HG02884 (cell line): ENCODE data around the gene CR1.
"Not testable (repeated sequence)": the region's sequence is repeated elsewhere in the genome, so short reads cannot be mapped to it uniquely, and the experiment has no call there.

Source experiments
- ATAC-seq: cut with Tn5 transposase; IDR thresholded peaks from one replicate; pipeline ENCODE4 v1.9.1; 2021; ENCODE audit warnings: mild to moderate bottlenecking, moderate library complexity; ENCODE audit not compliant: unreplicated experiment

CR1 gene

GRCh38 chr1:207495801-207496792 is at the start of gene CR1:
Gene CR1, plus strand, starts transcription at chr1:207496157. Its CDS starts 111 bp downstream, at chr1:207496268.
- peak; percentile 54 for ATAC-seq

DNA sequence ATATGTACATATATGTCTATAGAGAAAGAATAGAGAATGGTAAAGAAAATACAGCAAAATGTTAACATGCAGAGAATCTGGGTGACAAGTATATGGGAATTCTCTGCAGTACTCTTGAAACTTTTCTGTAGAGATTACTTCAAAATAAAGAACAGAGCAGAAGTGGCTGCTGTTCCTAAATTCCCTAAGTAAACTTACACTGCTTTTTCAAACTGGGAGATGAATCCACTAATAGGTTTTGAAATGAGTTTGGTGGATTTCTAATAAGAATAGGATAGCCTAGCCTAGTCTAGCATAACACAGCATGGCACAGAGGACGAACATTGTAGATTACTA is 42.3 kb upstream of the CR1 start:
- ATAC-seq: no peak

DNA sequence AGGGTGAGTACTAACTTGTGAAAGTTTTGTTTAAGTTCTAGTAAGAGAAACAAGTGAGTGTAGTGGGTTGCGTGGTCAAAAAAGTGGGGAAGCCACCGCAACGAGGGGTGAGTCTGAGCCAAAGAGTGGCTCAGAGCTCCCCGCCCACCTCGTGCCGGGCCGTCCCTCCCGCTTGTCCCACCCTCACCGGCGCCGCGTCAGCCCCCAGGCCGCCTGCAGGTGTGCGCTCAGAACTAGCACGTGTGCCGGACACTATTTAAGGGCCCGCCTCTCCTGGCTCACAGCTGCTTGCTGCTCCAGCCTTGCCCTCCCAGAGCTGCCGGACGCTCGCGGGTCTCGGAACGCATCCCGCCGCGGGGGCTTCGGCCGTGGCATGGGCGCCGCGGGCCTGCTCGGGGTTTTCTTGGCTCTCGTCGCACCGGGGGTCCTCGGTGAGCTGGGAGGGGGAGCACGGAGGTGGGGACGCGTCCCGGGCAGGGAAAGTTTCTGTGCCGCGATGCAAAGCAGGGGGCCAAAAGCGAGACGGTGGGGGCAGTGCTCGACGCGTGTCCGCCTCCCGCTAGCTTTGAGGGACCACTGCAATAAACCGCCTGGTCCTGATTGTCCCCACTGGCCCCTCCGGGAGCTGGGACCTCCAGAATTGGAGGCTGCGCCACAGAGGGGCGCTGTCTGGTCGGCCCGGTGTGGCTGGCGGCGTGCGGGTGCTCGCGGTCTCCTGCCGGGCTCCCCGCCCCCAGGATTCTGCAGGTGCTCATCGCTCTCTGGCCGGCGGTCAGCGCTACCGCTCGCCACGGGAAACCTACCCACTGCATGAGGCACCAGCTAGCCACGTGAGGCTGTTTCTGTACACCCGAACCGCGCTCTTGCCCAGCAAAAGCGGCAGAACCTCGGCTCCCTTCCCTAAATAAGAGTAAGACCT is 41.7 kb upstream of the CR1 start, which contains the start of gene CR2:
Gene CR2 (plus strand): TSS at position 283 of the 919 bp plus-strand sequence. CDS start 91 bp downstream, at position 374.
- peak; percentile 73 for ATAC-seq

GRCh38 chr1:207455183-207455754 is 40.7 kb upstream of the CR1 start:
- ATAC-seq: no peak

DNA sequence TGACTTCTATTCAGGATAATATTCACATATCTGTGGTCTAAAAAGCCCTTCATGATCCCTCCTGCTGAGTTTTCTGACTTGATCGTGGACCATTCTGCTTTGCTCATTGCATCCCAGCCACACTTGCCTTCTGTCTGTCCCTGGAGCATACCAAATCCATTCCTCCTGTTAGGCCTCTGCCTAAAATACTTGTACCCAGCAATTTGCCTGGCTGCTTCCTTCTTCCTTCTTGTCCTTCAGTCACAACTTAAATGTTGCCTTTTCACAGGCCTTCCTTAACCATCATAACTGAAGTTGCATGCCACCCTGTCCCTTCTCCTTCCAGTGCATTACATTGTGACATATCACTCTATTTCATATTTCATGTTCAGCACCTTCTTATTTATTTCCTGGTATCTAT is 37.5 kb upstream of the CR1 start:
- ATAC-seq: no peak

DNA sequence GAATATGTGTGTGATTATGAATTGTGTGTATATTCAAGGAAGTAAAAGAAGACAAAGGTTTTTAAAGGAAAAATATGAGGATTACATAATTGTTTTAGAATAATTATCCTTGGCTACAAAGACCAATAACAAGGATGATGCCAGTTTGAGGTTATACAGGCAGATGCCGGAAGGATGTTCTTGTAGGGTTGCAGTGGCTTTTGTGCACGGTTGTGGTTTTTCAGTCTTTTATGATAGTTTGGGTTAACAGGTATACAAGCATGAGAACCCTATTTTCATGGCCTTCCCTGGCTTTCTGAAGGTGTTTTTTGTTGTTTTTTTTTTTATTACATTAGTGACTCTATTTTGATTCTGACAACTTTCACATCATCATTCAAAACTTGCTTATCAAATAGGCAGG is 36.9 kb upstream of the CR1 start:
- ATAC-seq: no peak

- ATAC-seq: no peak
Measured at GRCh38 chr1:207461649-207462048, 34.3 kb upstream of the CR1 start.

GRCh38 chr1:207462535-207462934 is 33.4 kb upstream of the CR1 start:
- no peak for ATAC-seq

GRCh38 chr1:207463021-207463420 is 32.9 kb upstream of the CR1 start:
- ATAC-seq: no peak

GRCh38 chr1:207463571-207463970 is 32.4 kb upstream of the CR1 start:
- no peak for ATAC-seq

DNA sequence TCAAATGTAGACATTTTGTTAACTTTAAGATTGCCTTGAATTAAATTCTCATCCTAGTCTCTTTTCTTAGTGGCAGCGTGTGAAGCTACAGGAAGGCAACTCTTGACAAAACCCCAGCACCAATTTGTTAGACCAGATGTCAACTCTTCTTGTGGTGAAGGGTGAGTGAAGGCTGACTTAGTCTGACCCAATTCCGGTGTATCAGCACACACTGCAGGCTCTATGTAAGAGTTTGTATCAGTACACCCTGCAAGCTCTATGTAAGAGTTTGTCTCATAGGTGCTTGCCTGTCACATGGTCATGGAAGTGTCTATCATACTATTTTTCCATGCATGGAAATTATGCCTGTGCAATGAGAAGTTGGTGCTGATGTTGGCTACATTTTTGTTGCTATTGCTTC is 25.0 kb upstream of the CR1 start:
- ATAC-seq: no peak

DNA sequence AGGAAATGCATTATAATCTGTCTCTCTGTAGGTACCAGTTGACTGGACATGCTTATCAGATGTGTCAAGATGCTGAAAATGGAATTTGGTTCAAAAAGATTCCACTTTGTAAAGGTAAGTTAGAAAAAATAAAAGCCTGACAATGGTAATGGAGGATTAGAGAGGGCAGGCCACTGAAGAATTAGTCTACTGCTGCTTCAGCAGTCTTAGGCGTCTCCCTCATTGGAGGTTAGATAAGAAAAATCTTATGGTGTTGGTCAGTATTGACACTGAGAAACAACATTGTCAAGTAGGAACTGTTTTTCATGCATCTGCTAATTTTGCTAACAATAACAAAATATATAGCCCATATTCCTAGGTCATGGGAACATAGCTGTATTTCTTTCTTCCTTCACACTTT is 21.7 kb upstream of the CR1 start:
- no peak for ATAC-seq

GRCh38 chr1:207486198-207486597 is 9.8 kb upstream of the CR1 start:
- no peak for ATAC-seq

DNA sequence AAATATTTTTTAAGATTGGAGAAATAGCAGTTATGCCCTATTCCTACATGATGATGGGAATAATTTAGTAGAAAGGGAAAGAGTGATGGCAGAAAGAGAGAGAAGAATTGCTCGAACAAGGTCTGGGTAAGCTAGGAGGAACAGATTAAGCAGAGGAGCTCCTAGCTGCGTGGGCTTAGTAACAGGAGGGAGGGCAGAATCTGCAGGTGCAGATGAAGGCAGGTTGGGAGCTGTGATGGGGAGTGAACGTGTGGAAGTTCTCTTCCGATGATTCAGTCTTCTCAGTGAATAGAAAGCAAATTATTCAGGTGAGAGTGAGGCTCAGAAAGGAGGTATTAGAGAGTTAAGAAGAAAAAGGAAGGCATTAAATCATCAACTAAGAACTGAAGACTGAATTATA is 8.3 kb upstream of the CR1 start:
- no peak for ATAC-seq

DNA sequence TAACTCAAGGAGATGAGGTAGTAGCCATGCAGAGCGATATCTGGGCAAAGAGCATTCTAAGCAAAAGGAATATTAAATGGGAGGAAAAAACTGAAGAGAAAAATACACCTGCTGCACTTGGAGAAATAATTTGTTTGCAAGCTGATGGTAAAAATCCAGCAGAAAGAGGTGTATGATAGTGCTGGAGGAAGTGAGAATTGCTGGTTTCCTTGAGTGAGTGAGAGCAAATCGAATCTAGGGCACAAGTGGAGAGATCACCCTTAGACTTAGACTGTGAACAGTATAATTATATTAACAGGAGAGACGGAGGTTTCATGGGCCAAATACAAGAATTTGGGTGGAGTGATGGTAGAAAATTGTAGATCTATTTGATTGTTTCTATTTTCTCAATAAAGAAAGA is 2.7 kb upstream of the CR1 start:
- ATAC-seq: no peak

GRCh38 chr1:207494171-207494570 is 1.8 kb upstream of the CR1 start:
- no peak for ATAC-seq

GRCh38 chr1:207495281-207495680 is 676 bp upstream of the CR1 start:
- not testable (repeated sequence) for ATAC-seq

- ATAC-seq: no peak
Measured at GRCh38 chr1:207497941-207498340, 2.0 kb downstream of the CR1 start.

GRCh38 chr1:207499573-207499972 is 3.6 kb downstream of the CR1 start:
- ATAC-seq: no peak

- no peak for ATAC-seq
Measured at GRCh38 chr1:207500306-207500705, 4.3 kb downstream of the CR1 start.

- ATAC-seq: no peak
Measured at GRCh38 chr1:207501071-207501470, 5.1 kb downstream of the CR1 start.
